HepG2 (cell line): ENCODE measurements around the gene BCL2A1. TPM values are rescaled to one million over a fixed set of nuclear protein-coding genes. Genes with fewer than 3 reads are reported as not detected.

Experiments used
- ATAC-seq: fragments of 200-7000 bp; cut with Tn5 transposase; 3 replicates; pipeline ENCODE4 v1.9.1; 2020; ENCODE audit warnings: mild to moderate bottlenecking, moderate library complexity
- BruUV-seq: library from RNA; stranded (reverse); fragments of 400-500 nt; replicated peaks from 2 replicates; lab custom pipeline; 2021; lab: Mats Ljungman, UMichigan
- CTCF ChIA-PET: fragments of 300-600 bp; formaldehyde crosslinking; extraction: SDS; loops from one replicate; lab custom pipeline; 2021; ENCODE audit warnings: low total read pairs, inconsistent platforms, low intra/inter-chr PET ratio; lab: Yijun Ruan, JAX
- POLR2A ChIA-PET: fragments of 350-600 bp; sonication (Branson Sonifier 250); formaldehyde crosslinking; loops from one replicate; lab custom pipeline; 2020; ENCODE audit warnings: antibody characterized with exemption, inconsistent platforms; lab: Yijun Ruan, JAX
- DNase-seq: peaks from one replicate; pipeline ENCODE4 v3.0.0-alpha.2; 2015; ENCODE audit warnings: low spot score
- FAIRE-seq: peaks from 3 replicates; lab custom pipeline; 2011; peaks lifted over from hg19 to GRCh38; lab: Jason Lieb, UNC
- H2AFZ ChIP-seq: one replicate; pipeline ENCODE4 v1.6.1; 2011; ENCODE audit warnings: low read length, inconsistent platforms
- H3K27ac ChIP-seq: fragments of 300-600 bp; 3 replicates; pipeline ENCODE4 v1.8.0; 2011; ENCODE audit warnings: mixed run types, mild to moderate bottlenecking, mixed read lengths, low read length, inconsistent platforms; ENCODE audit not compliant: insufficient read depth; ENCODE audit errors: extremely low read length
- H3K27me3 ChIP-seq, 2 experiments: fragments of 200-600 bp in 1 of 2; 2 replicates in 1 of 2; 3 replicates in 1 of 2; pipeline versions ENCODE4 v1.6.0 to v1.8.0; 2011; ENCODE audit warnings: low read length in 2 of 2, mild to moderate bottlenecking in 2 of 2, moderate library complexity in 2 of 2, inconsistent platforms in 1 of 2; ENCODE audit not compliant: insufficient read depth in 2 of 2, control insufficient read depth in 1 of 2
- H3K36me3 ChIP-seq, 2 experiments: fragments of 200-600 bp in 1 of 2; replicated peaks in 1 of 2; 2 replicates in 1 of 2; 3 replicates in 1 of 2; pipeline versions ENCODE4 v1.5.1 to v1.8.0; 2011; ENCODE audit warnings: low read length in 2 of 2, inconsistent platforms in 1 of 2; ENCODE audit not compliant: insufficient read depth in 2 of 2, control insufficient read depth in 1 of 2
- H3K4me1 ChIP-seq: 2 replicates; pipeline ENCODE4 v1.5.1; 2012; ENCODE audit warnings: low read length, inconsistent platforms; ENCODE audit not compliant: insufficient read depth
- H3K4me2 ChIP-seq: 2 replicates; pipeline ENCODE4 v1.6.0; 2011; ENCODE audit warnings: low read depth, low read length, inconsistent platforms
- H3K4me3 ChIP-seq, 3 experiments: fragments of 200-600 bp in 1 of 3; sonication (generic), shearing (Covaris generic) in 1 of 3; replicated peaks in 1 of 3; 2 replicates each; pipeline ENCODE4 v1.5.1; 2011 to 2016; ENCODE audit warnings: low read length in 3 of 3, inconsistent platforms in 2 of 3, low read depth in 2 of 3, mild to moderate bottlenecking in 2 of 3, control low read depth in 1 of 3, mixed read lengths in 1 of 3; ENCODE audit not compliant: insufficient read depth in 1 of 3
- H3K79me2 ChIP-seq: one replicate; pipeline ENCODE4 v1.6.1; 2011; ENCODE audit warnings: low read length, inconsistent platforms; ENCODE audit not compliant: insufficient read depth
- H3K9ac ChIP-seq: 2 replicates; pipeline ENCODE4 v1.6.0; 2011; ENCODE audit warnings: mild to moderate bottlenecking, low read depth, low read length, inconsistent platforms; ENCODE audit not compliant: insufficient read depth
- H3K9me3 ChIP-seq: 2 replicates; pipeline ENCODE4 v1.5.1; 2012; ENCODE audit warnings: mild to moderate bottlenecking, low read length
- H4K20me1 ChIP-seq: 2 replicates; pipeline ENCODE4 v1.6.0; 2011; ENCODE audit warnings: inconsistent platforms, mild to moderate bottlenecking, low read length, moderate library complexity; ENCODE audit not compliant: insufficient read depth
- CCAR2 ChIP-seq: fragments of 200-400 bp; formaldehyde crosslinking; optimal IDR thresholded peaks from 2 replicates; pipeline ENCODE3; 2018; ENCODE audit warnings: low read depth, mild to moderate bottlenecking, low read length, moderate library complexity
- DR1 ChIP-seq: sonication (generic); formaldehyde crosslinking; IDR thresholded peaks from 2 replicates; pipeline ENCODE4 v1.8.0; 2021; ENCODE audit warnings: mild to moderate bottlenecking, missing genetic modification reagents, inconsistent platforms
- EHMT2 ChIP-seq: fragments of 200-600 bp; sonication (generic); IDR thresholded peaks from 2 replicates; pipeline ENCODE4 v1.7.0; 2017; ENCODE audit warnings: antibody characterized with exemption, low read depth, low read length, borderline replicate concordance
- ERF ChIP-seq: IDR thresholded peaks from 2 replicates; pipeline ENCODE4 v1.6.1; 2018; ENCODE audit warnings: missing biosample characterization, missing genetic modification reagents
- GABPB1 ChIP-seq: IDR thresholded peaks from 2 replicates; pipeline ENCODE4 v1.6.1; 2016; ENCODE audit warnings: mild to moderate bottlenecking, missing genetic modification reagents, moderate library complexity, missing compliant biosample characterization
- GZF1 ChIP-seq: sonication (generic); formaldehyde crosslinking; IDR thresholded peaks from 2 replicates; pipeline ENCODE4 v1.5.1; 2020; ENCODE audit warnings: mild to moderate bottlenecking, missing genetic modification reagents
- HDAC2 ChIP-seq: sonication (generic); formaldehyde crosslinking; IDR thresholded peaks from 2 replicates; pipeline ENCODE4 v1.4.0; 2020; ENCODE audit warnings: missing genetic modification reagents
- IRF2 ChIP-seq: IDR thresholded peaks from 2 replicates; pipeline ENCODE4 v1.6.1; 2018; ENCODE audit warnings: missing genetic modification reagents, missing compliant biosample characterization
- JUN ChIP-seq: sonication (generic); formaldehyde crosslinking; IDR thresholded peaks from 2 replicates; pipeline ENCODE4 v1.4.0; 2020; ENCODE audit warnings: mild to moderate bottlenecking, missing genetic modification reagents
- KDM6A ChIP-seq: IDR thresholded peaks from 2 replicates; pipeline ENCODE4 v1.6.1; 2016; ENCODE audit warnings: low read depth
- MED1 ChIP-seq: sonication (generic); formaldehyde crosslinking; IDR thresholded peaks from 2 replicates; pipeline ENCODE4 v1.4.0; 2020; ENCODE audit warnings: missing genetic modification reagents
- SOX5 ChIP-seq: IDR thresholded peaks from 2 replicates; pipeline ENCODE4 v1.6.1; 2016; ENCODE audit warnings: borderline replicate concordance
- SP140L ChIP-seq: sonication (generic); formaldehyde crosslinking; IDR thresholded peaks from 2 replicates; pipeline ENCODE4 v1.4.0; 2020; ENCODE audit warnings: missing genetic modification reagents, borderline replicate concordance
- ZFP90 ChIP-seq: sonication (generic); formaldehyde crosslinking; IDR thresholded peaks from 2 replicates; pipeline ENCODE4 v1.8.0; 2022; ENCODE audit warnings: missing genetic modification reagents, mild to moderate bottlenecking, inconsistent platforms, borderline replicate concordance
- ZIK1 ChIP-seq: sonication (generic); formaldehyde crosslinking; IDR thresholded peaks from 2 replicates; pipeline ENCODE4 v1.5.0; 2020; ENCODE audit warnings: mild to moderate bottlenecking, low read depth, missing genetic modification reagents, borderline replicate concordance
- ZMYM3 ChIP-seq: sonication (generic); formaldehyde crosslinking; IDR thresholded peaks from 2 replicates; pipeline ENCODE4 v1.5.1; 2020; ENCODE audit warnings: mild to moderate bottlenecking, missing genetic modification reagents
- ZNF251 ChIP-seq: sonication (generic); formaldehyde crosslinking; IDR thresholded peaks from 2 replicates; pipeline ENCODE4 v1.9.0; 2021; ENCODE audit warnings: mild to moderate bottlenecking, missing genetic modification reagents
- ZNF3 ChIP-seq: IDR thresholded peaks from 2 replicates; pipeline ENCODE4 v1.7.0; 2017; ENCODE audit warnings: inconsistent platforms
- ZNF550 ChIP-seq: sonication (generic); formaldehyde crosslinking; IDR thresholded peaks from 2 replicates; pipeline ENCODE4 v1.4.0; 2020; ENCODE audit warnings: mild to moderate bottlenecking, missing genetic modification reagents, borderline replicate concordance
- ZNF556 ChIP-seq: sonication (generic); formaldehyde crosslinking; IDR thresholded peaks from 2 replicates; pipeline ENCODE4 v1.4.0; 2020; ENCODE audit warnings: mild to moderate bottlenecking, missing genetic modification reagents, borderline replicate concordance
- ZNF713 ChIP-seq: sonication (generic); formaldehyde crosslinking; IDR thresholded peaks from 2 replicates; pipeline ENCODE4 v1.4.0; 2020; ENCODE audit warnings: mild to moderate bottlenecking, missing genetic modification reagents
- WGBS: methylation state at CpG from one replicate; pipeline ENCODE4 v1.1.6; 2017; ENCODE audit warnings: low lambda C conversion rate; 5-methylcytosine and 5-hydroxymethylcytosine counted together
- in situ Hi-C: cut with HindIII; loops from 2 replicates; pipeline ENCODE4 v1.10.0; 2017; ENCODE audit warnings: low pct_unique_long_range_greater_than_20kb; ENCODE audit not compliant: extremely low pct_ligation_motif_present
- intact Hi-C: fragments of 100-400 bp; cut with micrococcal nuclease; formaldehyde crosslinking; loops from one replicate; pipeline ENCODE4 v1.10.0; 2022; ENCODE audit not compliant: unreplicated experiment
- polyA plus RNA-seq, 8 experiments: library from polyadenylated mRNA; depleted of rRNA in 3 of 8; stranded (reverse) in 7 of 8; unstranded in 1 of 8; fragments of >200 nt; fragmentation: Illumina TruSeq in 4 of 8; extraction: Trizol in 4 of 8; gene quantifications; 2 replicates each; pipeline versions ENCODE4 v1.2.1 to v1.2.3, GENCODE V29; 2011 to 2016; ENCODE audit warnings: low read depth in 4 of 8, missing spikeins in 1 of 8, mixed read lengths in 1 of 8; ENCODE audit not compliant: insufficient read depth in 1 of 8
- total RNA-seq, 5 experiments: library from RNA; depleted of rRNA; stranded (reverse); fragments of >200 nt; fragmentation: Illumina TruSeq; extraction: Trizol; gene quantifications; 2 replicates each; pipeline ENCODE4 v1.2.3, GENCODE V29; 2016; ENCODE audit warnings: low read depth in 1 of 5
- TF ChIP-seq, protein P1 (sequence below): sonication (generic); formaldehyde crosslinking; conservative IDR thresholded peaks from 2 replicates; pipeline ENCODE4 v1.4.0; 2020; ENCODE audit warnings: missing genetic modification reagents
- TF ChIP-seq, protein P2 (sequence below): sonication (generic); formaldehyde crosslinking; conservative IDR thresholded peaks from 2 replicates; pipeline ENCODE4 v1.4.0; 2020; ENCODE audit warnings: missing genetic modification reagents
- TF ChIP-seq, protein P3 (sequence below): IDR thresholded peaks from 2 replicates; pipeline ENCODE4 v1.6.1; 2012; ENCODE audit warnings: inconsistent platforms

BCL2A1 gene
- total and polyA plus RNA-seq, 2 of the 13 experiments (the other 11 are each of a cell fraction or from before 2014, with no cell fraction given) = 0.08 to 0.31 TPM

DNA sequence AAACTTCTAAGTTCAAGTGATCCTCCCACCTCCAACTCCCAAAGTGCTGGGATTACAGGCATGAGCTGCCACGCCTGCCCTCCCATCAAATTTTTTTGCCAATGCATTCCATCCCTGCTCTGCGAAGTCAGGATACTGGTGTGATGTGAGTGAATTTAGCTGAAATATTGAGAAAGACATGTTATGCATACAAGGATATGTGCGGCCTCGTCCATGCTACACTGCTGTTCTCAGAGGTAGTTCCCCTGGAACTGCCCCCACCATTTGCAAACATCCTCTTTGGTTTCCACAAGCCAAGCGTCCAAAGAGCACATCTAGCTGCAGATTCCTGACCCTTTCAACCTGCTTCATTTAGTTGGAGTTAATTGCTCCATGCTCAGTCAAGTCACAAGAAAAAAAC, 36.5 kb upstream of the BCL2A1 start:
- Histone ChIP-seq H3K9me3 (no peaks in the 10 kb centered on the region), H3K4me2 (peak overlapping the region; percentile 51), H3K9ac (no peak overlapping the region), H3K27ac (peak overlapping the region; percentile 36), H3K4me1 (peaks cover 32% of the 10 kb centered on the region), H4K20me1 (no peaks in the 10 kb centered on the region), H2AFZ (no peak overlapping the region), H3K27me3 (no peaks in the 10 kb centered on the region), H3K79me2 (no peaks in the 10 kb centered on the region), H3K4me3 (peak overlapping the region in 1 of 3 experiments; percentile 4; a peak in 1 of 6 replicates), H3K36me3 (no peaks in the 10 kb centered on the region)
- WGBS = 11% methylated on average over 5 of the region's 5 CpGs
- FAIRE-seq (peak; percentile 85), ATAC-seq (peak; percentile 96), DNase-seq (peak; percentile 70)
- no TSS peak for BruUV-seq
- ChIA-PET CTCF (no interaction called here), POLR2A (interaction anchor here (1.4 to 1.6 kb wide), 2 partner anchors 10 to 52 kb away, joined by 5 to 6 read pairs; partner anchors contain the start of gene ZFAND6)
- intact Hi-C loops = no loop called here
- in situ Hi-C loops = loop anchor here (25.0 kb wide), 1 partner anchor 305 kb away; no protein-coding TSS in a partner anchor
- TF ChIP-seq ZMYM3 (CRISPR knock-in tag) (peak; percentile 59), ZNF713 (CRISPR knock-in tag) (no peak), GABPB1 (CRISPR knock-in tag) (no peak), CCAR2 (no peak), DR1 (CRISPR knock-in tag) (no peak), IRF2 (CRISPR knock-in tag) (0 out of 2 replicates have a peak, but pooled peaks have one; percentile 19), ZFP90 (CRISPR knock-in tag) (no peak), ZNF3 (CRISPR knock-in tag) (no peak), EHMT2 (peak; percentile 54; the same call in 1 of the 2 replicates), ZNF550 (CRISPR knock-in tag) (no peak), ZNF251 (CRISPR knock-in tag) (no peak), SP140L (CRISPR knock-in tag) (no peak), HDAC2 (peak; percentile 47; the same call in 1 of the 2 replicates), JUN (CRISPR knock-in tag) (no peak), SOX5 (CRISPR knock-in tag) (0 out of 2 replicates have a peak, but pooled peaks have one; percentile 15), MED1 (CRISPR knock-in tag) (0 out of 2 replicates have a peak, but pooled peaks have one; percentile 29), ZNF556 (CRISPR knock-in tag) (no peak), ERF (CRISPR knock-in tag) (peak; percentile 56; the same call in 1 of the 2 replicates), GZF1 (CRISPR knock-in tag) (no peak), ZIK1 (CRISPR knock-in tag) (no peak), KDM6A (CRISPR knock-in tag) (0 out of 2 replicates have a peak, but pooled peaks have one; percentile 22)
- TF ChIP-seq, protein P1, sequence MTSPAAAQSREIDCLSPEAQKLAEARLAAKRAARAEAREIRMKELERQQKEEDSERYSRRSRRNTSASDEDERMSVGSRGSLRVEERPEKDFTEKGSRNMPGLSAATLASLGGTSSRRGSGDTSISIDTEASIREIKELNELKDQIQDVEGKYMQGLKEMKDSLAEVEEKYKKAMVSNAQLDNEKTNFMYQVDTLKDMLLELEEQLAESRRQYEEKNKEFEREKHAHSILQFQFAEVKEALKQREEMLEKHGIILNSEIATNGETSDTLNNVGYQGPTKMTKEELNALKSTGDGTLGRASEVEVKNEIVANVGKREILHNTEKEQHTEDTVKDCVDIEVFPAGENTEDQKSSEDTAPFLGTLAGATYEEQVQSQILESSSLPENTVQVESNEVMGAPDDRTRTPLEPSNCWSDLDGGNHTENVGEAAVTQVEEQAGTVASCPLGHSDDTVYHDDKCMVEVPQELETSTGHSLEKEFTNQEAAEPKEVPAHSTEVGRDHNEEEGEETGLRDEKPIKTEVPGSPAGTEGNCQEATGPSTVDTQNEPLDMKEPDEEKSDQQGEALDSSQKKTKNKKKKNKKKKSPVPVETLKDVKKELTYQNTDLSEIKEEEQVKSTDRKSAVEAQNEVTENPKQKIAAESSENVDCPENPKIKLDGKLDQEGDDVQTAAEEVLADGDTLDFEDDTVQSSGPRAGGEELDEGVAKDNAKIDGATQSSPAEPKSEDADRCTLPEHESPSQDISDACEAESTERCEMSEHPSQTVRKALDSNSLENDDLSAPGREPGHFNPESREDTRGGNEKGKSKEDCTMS (CRISPR knock-in tag) = no peak
- TF ChIP-seq, protein P2, sequence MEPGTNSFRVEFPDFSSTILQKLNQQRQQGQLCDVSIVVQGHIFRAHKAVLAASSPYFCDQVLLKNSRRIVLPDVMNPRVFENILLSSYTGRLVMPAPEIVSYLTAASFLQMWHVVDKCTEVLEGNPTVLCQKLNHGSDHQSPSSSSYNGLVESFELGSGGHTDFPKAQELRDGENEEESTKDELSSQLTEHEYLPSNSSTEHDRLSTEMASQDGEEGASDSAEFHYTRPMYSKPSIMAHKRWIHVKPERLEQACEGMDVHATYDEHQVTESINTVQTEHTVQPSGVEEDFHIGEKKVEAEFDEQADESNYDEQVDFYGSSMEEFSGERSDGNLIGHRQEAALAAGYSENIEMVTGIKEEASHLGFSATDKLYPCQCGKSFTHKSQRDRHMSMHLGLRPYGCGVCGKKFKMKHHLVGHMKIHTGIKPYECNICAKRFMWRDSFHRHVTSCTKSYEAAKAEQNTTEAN (CRISPR knock-in tag) = no peak
- TF ChIP-seq, protein P3, sequence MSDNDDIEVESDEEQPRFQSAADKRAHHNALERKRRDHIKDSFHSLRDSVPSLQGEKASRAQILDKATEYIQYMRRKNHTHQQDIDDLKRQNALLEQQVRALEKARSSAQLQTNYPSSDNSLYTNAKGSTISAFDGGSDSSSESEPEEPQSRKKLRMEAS = peak; percentile 61
